HG03354 (cell line): ENCODE data around the gene MPND.

Source experiments
- ATAC-seq: cut with Tn5 transposase; IDR thresholded peaks from one replicate; pipeline ENCODE4 v1.9.1; 2021; ENCODE audit warnings: mild to moderate bottlenecking; ENCODE audit not compliant: unreplicated experiment, poor library complexity, severe bottlenecking

The MPND gene

DNA sequence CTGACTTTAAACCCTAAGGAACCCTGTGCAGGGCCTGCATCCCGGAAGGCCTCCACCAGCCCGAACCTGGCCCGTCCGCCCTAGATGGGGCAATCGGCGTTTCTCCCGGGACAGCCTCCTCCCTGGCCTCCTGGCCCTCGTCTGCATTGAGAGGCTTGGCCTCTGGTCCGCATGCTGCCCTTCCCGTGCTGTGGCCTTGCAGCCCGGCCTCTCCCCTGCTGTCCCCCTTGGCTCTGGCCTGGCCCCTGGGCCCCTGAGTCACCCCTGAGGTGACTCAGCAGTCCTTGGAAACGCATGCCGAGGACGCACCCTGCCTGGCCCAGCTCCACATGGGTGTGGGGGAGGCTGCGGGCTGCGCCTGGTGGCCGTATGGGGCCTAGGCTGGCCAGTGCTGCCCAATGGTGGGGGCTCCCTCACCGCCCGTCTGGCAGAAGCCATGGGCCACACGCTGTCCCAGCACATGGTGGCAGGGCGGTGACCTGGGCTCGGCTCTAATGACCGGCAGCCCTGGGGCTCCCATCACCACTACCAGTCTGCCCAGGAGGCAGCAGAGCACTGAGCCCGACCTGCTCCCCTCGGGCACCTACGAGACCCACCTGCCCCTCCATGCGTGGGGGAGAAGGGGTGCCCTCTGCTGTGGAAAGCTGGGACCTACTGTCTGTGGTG is 31.3 kb downstream of the MPND start:
- ATAC-seq = no peak

DNA sequence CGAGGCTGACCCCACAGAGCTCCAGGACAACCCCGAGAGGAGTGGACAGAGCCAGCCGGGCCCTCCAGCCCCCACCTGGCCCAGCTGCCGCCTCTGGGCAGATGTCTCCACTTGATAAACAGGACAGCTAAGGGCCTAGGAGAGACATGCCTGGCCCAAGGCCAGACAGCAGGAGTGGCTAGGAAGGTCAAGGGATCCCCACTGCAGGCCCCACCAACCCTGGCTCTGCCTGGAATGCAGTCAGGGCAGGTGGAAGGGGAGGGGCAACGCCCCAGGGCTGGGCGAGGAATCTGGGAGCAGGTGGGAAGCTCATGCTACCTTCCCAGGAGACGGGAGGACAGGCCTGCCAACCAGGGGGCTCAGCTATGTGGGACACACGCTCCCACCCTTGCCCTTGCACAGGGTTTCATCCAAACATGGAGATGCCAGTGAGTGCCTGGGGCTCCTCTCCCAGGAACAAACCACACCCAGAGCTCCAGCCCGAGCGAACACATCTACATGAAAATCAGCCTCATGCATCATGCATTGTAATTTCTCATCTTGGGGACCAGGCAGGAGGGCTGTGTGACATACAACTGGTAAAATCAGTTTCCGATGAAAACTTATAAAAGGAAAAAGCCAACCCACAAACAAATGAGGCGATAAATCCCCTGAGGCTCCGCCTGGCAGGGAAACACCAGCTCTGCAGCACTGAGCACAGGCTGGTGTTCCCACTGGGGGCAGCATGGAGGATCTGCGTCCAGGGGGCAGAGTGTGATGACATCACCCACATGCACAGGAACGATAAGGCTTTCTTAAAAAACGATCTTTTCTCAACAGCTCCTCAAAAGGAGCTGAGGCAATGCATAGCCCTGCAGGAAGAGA is 32.0 kb downstream of the MPND start:
- ATAC-seq = peak; percentile 44

DNA sequence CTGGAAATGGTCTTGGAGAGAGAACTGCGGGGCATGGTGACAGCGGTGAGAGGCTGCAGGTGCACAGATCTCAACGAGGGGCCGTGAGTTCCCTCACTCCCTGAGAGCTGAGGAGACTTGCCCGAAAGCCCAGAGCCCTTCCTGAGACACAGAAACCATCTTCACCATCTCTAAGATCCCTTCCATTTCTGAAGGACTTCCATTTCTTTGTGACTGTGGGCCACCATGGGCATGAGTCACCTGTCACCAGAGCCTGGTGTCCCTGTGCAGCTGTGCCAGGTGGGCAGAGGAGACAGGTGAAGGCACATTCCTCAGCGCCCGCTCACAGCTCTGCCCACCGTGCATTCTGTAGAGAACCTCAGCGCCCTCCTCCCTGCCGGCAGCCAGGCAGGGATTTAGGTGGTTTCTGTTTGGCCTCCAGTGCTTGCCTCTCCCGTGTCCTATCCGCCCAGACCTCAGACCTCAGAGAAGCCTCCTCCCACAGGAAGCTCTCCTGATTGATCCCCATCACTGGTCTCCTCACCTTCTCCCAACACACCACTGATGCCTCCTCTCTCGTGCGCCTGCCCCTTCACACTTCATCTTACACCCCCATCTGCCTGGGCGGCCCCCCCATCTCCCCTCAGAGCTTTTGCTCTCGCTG is 32.8 kb downstream of the MPND start:
- ATAC-seq = no peak

DNA sequence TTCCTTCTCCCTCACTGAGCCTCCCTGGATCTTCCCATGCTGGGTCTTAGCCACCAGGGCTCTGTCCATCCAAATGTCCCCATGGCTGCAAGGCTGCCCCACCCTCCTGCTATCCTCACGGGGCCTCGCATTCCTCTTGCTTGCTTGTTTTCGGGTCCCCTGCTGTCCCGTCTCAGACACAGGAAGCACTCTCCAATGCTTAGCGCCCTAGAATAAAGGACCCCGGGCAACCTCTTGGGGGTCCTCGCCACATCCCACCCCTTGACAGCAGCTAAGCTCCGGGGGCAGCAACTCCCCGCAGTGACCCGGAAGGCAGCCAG is 33.3 kb downstream of the MPND start:
- ATAC-seq = no peak

DNA sequence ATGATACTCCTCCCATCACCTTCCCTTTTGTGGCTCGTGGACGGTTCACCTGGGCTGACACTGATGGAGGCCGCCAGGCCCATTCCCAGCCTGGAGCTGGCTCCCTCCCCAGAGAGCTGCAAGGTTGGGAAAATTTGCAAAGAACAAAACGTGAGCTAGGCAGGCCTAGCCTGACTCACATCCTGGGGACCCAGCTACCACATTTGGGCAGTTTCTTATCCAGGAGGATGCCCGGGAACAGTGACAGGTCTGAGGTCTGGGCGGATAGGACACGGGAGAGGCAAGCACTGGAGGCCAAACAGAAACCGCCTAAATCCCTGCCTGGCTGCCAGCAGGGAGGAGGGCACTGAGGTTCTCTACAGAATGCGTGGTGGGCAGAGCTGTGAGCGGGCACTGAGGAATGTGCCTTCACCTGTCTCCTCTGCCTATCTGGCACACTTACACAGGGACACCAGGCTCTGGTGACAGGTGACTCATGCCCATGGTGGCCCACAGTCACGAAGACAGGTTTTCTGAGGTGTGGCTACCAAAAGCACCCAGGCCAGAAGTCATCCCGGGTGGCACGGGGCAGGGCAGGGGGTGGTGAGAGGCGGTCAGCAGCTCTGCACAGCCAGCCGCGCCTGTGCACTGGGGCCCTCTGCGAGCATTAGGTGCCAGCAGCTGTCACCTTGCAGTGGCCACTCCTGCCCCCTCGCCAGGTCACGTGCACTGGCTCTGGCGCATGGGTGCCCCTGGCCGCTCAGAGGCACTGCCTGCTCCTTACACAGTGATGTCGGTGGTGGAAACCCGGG is 33.8 kb downstream of the MPND start:
- ATAC-seq = no peak

- ATAC-seq = no peak
These were observed 35.5 kb downstream of the MPND start for GRCh38 chr19:4378886-4379285.

- no peak for ATAC-seq
These were observed 36.3 kb downstream of the MPND start for GRCh38 chr19:4379383-4380253.

DNA sequence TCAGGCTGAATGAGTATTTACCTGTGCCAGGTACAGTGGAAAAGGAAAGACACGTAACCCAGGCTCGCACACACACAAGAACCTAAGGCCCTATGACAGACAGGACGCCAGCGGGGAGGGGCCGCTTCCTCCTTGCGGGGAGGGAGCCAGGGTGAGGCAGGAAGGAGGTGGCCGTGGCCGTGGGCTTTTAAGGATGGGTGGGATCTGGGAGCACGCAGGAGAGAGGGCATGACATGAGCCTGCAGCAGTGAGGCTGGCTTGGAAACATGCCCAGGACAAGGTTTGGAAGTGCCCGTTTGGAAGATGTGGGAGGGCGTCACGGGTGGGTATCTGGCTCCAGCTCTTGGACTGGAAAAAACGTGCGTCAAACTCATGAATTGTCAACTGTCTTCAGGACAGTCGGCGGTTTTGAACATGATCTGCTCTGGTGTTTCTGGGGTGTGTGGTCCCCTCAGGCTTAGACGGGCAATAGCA is 36.9 kb downstream of the MPND start:
- no peak for ATAC-seq

DNA sequence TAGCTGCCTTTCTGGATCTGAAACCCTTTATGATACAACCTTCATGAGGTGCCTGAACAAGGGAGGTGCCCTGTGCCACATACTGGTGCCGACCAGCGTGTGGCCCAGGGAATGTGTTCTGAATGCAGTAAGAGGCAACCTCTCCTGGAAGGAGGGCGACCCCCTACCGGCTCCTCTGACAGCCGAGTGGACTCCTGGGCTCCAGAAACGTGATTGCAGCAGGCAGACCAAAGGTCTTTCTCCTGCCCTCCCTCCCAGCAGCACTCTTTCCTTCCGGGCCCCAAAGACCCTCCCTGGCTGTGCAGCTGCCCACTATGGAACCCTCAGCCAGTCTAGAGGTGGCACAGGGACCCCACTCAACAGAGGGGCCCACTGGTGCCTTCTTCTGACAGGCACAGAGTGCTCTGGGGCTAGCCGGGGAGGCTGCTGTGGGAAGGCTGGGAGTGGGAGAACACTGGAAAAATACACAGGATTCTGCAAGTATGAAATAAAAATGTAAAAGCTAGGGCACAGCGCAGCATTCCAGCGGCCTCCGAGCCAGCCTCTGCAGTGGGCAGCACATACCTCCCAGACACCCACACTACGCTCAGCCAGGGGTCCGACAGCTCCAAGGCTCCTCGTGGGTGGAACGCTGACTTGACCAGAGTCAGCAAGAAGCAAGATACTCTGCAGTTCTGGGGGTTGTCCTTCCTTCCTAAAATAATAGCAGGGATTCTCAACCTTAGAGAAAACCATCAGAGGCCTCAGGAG is 42.1 kb downstream of the MPND start:
- ATAC-seq = no peak

DNA sequence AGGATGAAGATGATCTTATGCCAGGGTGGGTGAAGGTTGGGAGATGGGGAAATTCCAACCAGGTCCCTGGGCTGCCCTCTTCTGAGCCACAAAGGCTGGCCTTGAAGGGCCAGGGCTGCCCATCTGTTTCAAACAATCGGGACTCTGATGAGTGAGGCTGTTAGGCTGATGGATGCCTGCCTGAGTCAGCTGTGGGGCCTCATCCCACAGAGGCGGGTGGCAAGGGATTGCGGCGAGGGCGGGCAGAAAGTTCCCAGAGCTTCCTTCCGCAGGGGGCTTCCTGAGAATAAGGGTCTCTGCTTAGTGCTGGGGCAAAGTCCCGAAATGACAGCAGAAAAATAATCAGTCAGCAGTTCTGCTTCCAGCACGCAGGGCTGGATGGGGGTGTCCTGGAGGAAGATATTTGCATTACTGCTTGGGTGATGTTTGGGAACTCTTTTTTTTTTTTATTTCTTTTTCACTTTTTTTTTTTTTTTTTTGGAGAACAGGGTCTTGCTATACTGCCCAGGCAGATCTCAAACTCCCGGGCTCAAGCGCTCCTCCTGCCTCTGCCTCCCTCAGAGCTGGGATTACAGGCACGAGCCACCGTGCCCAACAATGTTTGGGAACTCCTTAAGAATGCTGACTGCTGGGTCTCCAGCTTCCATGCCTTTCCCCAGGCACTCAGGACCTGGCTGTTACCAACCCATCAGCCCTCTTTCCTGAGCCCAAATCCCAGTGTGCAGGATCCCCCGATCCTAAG is 42.9 kb downstream of the MPND start:
- ATAC-seq = no peak

GRCh38 chr19:4388337-4389063 is 45.1 kb downstream of the MPND start:
- no peak for ATAC-seq

DNA sequence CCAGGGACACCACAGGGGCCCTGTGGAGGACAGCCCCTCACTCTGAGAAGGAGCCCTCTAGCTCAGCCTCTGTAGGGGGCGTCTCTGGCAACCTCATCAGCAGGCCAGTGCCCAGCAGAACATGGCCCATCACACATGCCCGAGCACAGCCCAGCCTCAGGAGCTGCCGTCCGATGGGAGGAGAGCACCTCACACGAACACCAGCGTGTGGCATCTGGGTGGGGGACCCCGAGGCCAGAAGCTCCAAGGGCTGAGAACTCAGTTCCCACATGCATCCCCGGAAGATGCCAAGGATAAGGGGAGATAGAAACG is 45.7 kb downstream of the MPND start:
- no peak for ATAC-seq

- no peak for ATAC-seq
These were observed 46.2 kb downstream of the MPND start for GRCh38 chr19:4389511-4390016.

DNA sequence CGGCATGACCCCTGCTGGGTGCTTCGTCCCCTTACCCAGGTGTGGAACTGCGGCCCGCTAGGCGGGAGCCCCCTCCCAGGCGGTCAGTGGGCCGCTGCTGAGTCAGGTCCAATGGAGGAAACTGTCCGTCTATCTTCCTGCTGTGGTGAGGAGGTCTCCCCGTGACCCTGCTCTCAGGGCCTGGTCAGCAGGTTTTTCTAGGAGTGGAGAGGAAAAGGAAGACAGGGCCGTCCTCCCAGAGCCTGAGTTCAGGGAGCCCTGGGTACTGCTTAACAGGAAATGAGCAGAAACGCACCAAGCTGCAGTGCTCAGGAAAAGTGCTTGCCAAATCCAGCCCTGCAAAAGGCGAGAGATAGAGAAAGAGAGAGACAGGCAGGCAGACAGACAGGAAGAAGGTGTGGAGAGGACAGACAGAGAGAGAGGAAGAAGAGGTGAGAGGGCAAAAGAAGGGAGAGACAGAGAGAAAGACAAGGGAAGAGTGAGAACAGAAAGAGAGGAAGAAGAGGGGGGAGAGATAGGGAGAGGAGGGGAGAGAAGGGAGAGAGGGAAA is 46.7 kb downstream of the MPND start:
- ATAC-seq = no peak

- no peak for ATAC-seq
These were observed 47.4 kb downstream of the MPND start for GRCh38 chr19:4390567-4391305.

DNA sequence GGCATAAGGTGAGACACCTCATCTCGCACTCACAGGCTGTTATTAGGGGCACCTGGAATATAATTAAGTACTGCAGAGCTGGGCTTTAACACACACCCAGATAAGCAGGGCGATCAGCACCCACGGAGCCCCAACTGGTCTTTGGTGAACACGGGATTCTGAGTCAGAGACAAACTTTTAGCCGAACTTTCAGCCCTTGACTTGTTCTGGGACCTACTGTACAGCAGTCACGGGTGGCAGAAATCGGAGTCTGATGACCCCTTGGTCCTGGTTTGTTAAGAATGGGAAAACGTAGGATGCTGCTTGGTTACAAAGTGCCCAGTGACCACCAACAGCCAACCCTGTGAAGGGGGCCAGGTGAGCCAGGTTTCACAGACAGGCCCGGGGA is 47.9 kb downstream of the MPND start:
- ATAC-seq = no peak
